Left colon (tissue), 2 donors: ENCODE results near the gene FXYD6. TPM values are rescaled to one million over a fixed set of nuclear protein-coding genes. Genes with fewer than 3 reads are reported as not detected.

Source experiments
- ATAC-seq: fragments of 200-7000 bp; cut with Tn5 transposase; one replicate; pipeline ENCODE4 v1.9.1; 2020; ENCODE audit warnings: mild to moderate bottlenecking, moderate library complexity
- DNase-seq, 2 donors: peaks; one replicate each; pipeline ENCODE4 v3.0.0-alpha.2; 2020
- intact Hi-C, 2 donors: fragments of 100-400 bp; cut with DNase I in 1 of 2; cut with micrococcal nuclease in 1 of 2; formaldehyde crosslinking; loops; one replicate each; pipeline versions ENCODE4 v1.11.2 to v1.14.0; 2022; cut with DNase I, micrococcal nuclease
- total RNA-seq, 2 donors: library from RNA; stranded (reverse); fragmentation: NEBNext Ultra II Directional; extraction: Animal tissue kit (Norgen Biotek cat#: 25700); gene quantifications; one replicate each; pipeline ENCODE4 v1.2.1, GENCODE V29; 2021
- donor health status: DM: no; HTN: no; CAD: no.
- donor health status: DM: yes; HTN: yes; CAD: no.

Gene FXYD6
- total RNA-seq, 2 donors from 2014 or later = 4.4 to 37.2 TPM

DNA sequence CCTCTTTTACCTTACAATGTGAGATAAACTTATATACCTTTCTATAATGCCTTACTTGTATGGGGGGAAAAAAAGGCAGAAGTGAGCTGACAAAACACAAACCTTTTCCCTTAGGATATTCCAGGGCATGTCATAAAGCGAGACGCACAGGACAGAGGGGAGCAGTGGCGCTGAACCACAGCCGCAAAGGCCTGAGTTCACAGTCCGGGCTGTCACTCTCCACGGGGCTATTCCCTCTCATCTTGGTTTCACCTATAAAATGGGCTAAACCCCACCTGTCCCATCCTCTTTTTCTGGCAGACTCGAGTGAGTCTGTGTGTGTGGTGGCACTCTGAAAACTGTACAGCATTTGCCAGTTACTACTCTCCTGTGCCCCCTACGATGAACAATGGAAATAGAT lies 37.6 kb downstream of the FXYD6 start:
- intact Hi-C loops = no loop called here
- ATAC-seq = no peak
- no peak for DNase-seq

DNA sequence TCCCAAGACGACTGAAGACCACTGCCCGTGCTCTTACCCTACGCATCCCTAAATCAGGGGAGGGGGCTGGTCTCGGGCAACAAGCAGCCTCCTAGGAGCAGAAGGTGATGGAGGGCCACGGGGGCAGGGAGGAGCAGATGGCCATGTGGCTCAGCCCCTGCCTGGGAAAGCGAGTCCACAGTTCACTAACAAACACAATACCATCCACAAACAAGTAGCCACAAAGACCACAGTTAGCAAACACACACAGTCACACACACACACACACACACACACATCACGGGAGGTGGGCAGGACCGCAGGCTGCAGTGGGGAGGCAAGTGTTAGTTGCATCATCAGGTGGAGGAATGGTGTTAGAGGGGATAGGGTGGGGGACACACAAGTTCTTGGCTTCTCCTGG lies 38.7 kb downstream of the FXYD6 start:
- DNase-seq (peak in 1 of 2 donors; percentile 19), ATAC-seq (no peak)
- intact Hi-C loops = no loop called here

DNA sequence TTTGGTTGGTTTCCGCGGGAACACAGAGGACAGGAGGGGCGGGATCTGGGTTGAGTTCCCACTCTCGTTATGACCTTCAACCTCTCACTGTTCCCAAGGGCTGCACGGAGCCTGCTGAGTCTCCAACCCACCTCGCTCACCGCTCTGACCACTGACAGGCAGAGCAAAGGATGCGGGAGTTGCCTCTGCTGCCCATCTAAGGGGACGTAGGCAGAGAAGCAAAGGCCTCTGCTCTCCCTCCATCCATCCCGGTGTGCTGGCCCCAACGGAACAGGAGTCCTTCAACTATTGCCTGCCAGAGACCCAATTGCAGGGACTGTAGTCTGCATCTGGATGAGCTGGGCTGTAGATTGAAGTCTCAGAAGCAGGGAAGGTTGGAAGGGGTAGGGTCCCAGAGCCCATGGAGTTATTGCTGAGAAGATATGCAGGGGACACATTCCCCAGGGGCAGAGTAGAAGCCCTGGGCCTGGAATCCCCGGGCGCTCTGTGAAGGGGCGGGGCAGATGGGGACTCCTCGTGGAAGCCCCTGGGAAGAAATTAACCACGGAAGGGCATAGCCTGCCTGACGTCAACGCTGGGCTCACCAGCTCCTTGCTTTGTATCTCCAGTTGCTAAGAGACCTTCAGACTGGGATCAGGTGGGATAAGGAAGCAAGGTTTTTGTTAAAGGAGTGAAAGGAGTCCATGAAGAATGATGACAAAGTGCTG lies 39.2 kb downstream of the FXYD6 start:
- ATAC-seq (no peak), DNase-seq (peak in 1 of 2 donors; percentile 16)
- intact Hi-C loops = no loop called here

DNA sequence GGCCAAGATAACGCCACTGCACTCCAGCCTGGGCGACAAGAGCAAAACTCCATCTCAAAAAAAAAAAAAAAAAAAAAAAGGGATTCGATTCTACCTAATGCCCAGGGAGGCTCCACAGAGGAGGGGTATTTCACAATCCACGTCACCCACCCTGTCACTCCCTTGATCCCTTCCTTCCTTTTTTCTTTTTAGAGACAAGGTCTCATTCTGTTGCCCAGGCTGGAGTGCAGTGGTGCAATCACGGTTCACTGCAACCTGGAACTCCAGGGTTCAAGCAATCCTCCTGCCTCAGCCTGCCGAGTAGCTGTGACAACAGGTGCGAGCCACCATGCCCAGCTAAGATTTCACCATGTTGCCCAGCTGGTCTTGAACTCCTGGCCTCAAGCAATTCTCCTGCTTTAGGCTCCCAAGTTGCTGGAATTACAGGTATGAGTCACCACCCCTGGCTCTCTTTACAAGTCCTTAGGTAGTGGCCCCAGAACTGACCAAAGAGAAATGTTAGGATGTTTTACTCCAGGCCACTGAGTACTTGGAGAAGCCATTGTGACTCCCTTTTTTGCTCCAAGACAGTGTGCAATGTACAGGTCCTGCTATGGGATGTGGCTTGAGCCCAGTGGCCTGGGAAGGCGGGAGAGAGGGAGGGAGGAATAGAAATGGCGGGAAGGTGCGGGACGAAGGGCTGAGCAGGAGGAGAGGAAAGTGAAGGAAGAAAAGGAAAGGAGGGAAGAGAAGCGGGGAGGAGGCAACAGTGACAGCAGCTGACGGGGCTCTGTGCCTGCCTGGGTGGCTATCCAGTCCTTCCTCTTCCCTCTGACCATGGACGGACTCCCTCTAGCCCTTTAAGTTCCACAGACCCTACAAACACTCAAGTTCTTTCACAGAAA lies 40.1 kb downstream of the FXYD6 start:
- ATAC-seq (no peak), DNase-seq (no peak)
- intact Hi-C loops = no loop called here

DNA sequence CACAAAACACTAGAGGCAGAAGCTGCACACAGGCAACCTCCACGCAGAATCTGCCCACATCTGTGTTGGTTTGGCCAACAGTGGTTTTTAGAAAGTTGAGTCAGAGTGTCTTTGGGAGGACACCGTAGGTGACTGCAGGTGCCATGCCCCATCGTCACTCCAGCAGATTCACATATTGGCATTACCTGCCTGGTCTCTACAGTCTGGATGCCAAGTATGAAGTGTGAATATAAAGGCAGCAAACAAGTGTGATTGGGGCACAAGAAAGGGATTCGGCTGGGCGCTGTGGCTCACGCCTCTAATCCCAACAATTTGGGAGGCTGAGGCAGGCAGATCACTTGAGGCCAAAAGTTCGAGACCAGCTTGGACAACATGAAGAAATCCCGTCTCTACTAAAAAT lies 40.9 kb downstream of the FXYD6 start:
- ATAC-seq (no peak), DNase-seq (no peak)
- intact Hi-C loops = no loop called here

DNA sequence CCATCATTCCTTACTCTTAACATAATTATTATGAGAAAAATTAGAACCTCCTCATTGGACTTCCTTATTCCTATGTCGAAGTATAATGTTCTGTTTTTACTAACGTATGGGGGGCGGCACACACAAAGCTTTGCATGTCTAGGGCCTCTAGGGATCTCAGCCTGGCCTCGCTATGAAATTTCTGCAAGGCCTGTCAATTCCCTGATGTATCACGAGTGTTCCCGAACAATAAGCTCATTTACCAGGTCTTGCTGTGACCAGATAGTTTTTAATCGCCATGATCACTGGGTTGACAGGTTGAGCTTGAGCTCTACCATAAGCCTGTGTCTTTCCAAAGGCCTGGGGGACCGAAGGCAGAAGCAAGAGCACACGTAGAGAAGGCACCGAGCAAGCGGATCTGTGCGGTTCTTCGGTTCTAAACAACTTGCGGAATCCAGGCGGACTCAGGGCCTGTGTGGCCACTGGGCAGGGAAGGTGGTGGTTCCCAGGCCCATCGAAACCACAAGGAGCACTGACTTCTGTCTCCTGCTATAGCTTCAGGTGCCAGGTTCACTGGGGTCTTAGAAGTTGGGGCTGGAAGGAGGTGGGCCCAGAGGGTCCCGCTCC lies 41.5 kb downstream of the FXYD6 start:
- intact Hi-C loops = no loop called here
- peak in 1 of 2 donors; percentile 13 for DNase-seq
- no peak for ATAC-seq

DNA sequence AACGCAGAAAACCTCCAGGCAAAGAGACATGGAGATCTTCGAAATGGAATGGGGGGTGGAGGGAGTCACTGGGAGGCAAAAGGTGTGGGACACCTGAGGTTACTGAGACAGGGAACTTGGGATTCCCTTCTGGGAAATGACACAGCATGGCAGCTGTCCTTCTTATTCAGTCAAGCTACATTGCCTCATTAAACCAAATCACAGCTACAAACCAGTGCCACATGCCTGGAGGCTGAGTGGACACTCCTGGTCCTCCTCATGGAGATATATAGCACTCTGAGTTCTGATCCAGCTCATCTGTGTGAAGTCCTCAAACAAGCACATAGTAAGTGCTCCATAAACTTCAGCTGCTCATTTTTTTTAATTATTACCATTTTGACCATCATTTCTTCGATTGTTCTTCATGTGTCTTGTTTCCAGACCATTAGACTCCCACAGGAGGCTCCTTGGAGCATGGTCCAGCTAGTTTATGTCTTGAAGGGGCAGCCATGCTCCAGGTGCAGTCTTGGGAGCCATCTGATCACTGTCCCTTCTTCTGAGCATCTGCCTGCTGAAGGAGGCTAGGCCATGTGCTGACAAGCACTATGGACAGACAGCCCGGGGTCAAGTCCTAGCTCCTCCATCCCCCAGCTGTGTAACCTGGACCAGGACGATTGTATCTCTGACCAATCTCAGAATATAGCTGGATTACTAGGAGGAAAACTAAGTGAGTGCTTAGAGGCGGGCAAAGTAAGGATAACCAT lies 42.2 kb downstream of the FXYD6 start:
- DNase-seq (no peak), ATAC-seq (no peak)
- intact Hi-C loops = no loop called here

DNA sequence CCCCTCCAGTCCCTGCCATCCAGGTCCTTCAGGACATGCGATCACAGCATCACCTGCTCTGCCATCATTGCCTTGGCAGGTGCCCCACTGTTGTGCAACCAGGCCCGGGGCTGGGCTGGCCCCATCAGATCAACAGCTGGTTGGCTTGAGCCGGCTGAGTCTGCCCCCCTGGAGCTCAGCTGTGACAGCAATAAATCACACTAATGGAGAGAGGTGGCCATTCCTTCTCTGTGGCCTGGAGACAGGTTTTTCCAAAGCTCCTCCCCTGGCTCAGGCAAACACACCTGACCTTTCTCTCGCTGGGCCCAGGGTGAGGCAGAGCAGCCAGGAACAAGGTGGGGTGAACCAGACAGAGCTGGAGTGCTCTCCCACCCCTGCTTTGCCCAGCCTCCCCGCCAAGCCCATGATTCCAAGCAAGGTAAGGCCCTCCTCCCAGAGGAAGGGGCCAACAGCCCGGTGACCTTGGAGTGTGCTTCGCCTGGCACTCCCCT lies 43.0 kb downstream of the FXYD6 start:
- intact Hi-C loops = no loop called here
- DNase-seq (peak; percentile 80 to 94), ATAC-seq (peak; percentile 91)

DNA sequence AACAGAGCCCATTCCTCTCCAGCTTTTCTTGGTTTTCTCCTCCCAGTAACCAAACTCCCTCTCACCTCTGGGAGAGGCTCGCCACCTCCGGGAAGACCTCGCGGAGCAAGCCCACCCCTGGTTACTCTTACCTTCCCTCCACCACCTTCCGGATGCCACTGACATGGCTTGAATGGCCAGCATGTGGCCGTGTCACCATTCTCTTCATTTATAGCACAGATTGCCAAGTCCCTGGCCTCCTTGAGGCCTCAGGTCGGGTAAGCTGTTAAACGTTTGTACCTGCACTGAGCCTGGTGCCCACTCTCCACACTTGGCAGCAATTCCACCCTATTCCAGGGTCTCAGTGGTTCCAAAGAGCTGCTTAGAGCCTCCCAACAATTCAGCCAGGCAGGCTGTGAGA lies 43.9 kb downstream of the FXYD6 start:
- DNase-seq (no peak), ATAC-seq (no peak)
- intact Hi-C loops = no loop called here

DNA sequence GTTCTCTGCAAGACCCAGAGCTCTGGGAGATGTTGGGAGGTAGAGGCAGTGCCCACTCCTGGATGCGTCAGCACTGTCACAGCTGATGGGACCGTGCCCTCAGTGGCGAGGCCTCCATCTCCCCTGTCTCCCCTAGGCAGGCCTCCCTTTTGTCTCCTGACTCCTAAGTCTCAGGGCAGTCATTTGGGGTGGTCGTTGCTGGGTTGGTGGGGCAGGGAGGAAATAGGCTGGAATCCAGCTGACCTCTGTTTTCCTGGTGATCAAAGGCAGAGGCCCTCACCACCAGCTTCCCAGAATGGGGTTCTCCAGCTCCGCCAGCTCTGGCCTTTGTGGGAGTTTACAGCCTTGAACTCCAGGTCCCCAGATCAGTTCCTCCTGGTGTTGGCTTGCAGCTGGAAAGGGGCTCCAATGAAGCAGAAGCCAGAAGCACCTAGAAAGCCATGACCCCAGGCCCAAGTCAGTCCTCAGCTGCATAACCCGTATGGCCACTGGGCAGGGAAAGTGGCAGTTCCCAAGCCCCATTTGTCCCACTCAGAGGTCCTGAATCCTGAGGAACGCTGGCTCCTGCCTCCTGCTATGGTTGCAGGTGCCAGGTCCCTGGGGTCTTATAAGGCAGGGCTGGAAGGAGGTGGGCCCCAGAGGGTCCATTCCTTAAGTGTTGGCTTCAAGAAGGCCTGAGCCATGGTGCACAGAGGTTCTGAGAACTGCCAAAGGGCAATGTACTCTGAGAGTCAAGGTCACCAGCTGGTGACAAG lies 44.6 kb downstream of the FXYD6 start:
- ATAC-seq (no peak), DNase-seq (no peak)
- intact Hi-C loops = no loop called here

DNA sequence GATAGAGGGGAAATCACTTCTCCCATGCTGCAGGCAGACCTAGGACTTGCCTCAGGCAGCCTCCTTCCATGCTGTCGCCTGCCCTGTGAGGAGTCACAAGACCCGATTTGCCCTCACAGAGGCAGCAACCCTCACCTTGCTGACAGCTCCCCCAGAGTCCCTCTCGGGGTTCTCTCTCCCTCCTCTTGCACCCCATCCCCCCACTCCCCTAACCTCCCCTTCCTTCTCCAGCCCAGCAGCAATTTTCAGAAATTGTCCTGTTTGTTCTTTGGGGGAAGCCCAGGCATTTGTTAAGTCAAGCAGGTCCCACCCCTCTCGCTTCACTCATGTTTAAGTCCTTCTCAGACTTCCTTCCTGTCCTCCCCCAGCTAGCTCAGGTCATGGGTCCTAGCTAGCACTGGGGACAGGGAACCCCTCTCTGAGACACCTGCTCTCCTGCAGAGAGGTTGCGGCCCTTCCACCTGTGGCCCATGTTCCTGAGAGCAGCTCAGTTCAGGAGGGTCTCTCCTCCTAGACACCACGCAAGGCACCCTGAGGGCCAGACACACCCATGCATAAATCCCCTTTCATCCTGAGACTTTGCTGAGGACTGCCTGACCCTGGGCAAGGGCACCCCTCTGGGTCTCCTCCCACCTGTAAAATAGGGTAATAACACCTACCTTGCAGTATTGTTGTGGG lies 45.6 kb downstream of the FXYD6 start:
- ATAC-seq (no peak), DNase-seq (no peak)
- intact Hi-C loops = no loop called here

DNA sequence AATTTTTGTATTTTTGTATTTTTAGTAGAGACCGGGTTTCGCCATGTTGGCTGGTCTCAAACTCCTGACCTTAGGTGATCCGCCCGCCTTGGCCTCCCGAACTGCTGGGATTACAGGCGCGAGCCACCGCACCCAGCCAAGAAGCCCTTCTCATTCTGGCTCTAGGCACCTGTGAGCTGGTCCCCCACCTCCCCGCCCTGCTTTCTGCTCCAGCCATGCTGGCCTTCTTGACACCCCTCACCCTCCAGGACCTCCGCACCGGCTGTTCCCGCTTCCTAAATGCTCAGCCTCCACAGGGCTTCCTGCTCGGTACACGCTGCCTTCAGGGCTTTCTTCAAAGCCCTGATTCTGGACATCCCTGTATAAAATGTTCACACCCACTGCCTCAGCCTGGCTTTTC lies 46.4 kb downstream of the FXYD6 start:
- intact Hi-C loops = no loop called here
- DNase-seq (no peak), ATAC-seq (no peak)

DNA sequence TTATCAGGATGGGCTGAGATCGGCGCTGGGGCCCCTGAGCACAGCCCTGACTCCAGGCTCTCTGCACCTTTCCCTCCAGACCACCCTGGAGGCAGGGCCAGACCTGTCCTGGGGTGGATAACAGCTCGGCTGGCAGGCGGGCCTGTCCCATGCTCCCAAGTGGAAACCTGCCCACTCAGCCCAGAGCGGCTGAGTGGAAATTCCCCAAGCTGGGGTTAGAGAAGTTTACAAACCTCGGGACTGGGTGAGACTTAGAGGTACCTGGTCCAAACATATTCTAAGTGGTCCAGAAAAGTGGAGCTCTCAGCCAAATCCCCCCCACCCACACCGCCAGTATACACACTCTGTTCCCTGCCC lies 47.1 kb downstream of the FXYD6 start:
- DNase-seq = peak in 1 of 2 donors; percentile 24
- intact Hi-C loops = no loop called here

DNA sequence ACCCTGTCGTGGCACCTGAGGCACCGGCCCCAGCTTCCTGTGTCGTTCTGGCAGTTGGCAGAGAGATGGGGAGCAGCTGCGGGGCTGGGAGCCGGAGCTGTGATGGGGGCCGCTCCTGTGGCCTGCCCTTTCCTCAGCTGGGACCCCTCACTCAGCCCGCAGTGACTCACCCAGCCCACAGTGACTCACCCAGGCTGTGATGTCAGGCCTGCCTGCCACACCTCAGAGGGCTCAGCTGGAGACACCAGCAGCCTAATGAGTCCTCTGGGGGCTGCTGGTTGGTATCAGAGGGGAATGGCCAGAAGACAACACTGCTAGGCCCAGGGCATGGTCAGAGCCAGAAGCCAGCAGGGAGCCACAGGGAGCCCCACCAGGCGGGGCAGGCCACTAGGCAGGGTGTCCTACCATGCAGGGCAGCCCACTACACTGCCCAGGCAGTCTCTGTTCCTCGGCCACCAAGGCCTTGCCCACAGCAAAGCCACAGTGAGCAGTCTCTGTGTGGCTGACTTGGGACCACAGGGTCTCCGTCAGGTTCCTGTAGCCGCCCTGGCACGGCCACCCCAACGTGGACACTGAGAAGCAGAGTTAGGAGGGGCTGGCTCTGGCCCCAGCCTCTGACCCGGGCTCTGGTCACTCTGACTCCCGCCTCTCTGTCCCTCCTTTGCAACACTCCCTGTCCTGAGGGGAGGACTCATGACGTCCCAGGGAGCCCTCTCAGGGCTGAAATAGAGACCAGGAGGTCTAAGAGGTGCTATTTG lies 47.7 kb downstream of the FXYD6 start:
- peak; percentile 33 to 54 for DNase-seq
- ATAC-seq = no peak
- intact Hi-C loops = no loop called here

More for the DNA sequence above, 47.1 kb downstream of the FXYD6 start:
- ATAC-seq = no peak

DNA sequence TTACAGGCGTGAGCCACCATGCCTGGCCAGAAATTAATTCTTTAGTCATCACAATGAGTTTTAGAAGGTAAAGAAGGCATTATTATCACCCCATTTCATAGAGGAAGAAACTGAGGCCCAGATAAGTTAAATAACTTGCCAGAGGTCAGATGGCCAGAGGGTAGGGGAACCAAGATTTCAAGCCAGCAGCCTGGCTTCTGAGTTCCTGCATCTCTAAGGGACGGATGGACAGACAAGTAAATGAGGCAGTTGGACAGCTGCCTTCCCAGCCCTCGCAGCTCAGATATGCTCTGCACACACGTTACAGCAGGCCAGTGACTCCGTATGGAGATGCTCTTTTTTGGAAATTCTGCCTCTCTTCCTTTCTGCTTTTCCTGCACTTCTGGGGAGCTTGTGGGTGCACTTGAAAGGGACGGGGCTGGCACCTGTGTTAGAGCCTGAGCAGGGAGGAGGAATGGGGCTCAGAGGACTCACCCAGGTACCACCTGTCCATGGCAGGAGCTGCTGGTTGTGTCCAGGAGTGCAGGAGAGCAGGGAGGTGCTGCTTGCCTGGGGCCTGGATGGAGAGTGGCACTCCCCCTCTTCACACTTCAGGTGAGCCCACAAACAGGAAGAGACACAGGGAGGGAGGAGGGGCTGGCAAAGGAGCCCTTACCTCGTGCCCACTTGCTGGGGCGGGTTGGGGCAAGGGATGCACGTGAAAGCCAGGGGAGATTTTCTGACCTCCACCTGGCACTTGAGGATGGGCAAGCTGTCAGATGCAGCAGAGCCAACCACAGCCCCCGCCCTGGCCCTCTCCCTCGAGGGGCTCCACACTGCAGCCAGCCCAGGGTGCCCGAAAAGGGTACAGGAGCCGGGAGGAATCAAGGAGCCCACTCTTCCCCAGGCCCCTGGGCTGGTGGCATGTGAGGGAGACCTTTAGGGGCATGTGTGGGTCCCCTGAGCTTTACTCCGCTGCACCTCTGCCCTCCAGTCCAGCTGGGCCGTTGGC lies 48.6 kb downstream of the FXYD6 start:
- DNase-seq (peak in 1 of 2 donors; percentile 22), ATAC-seq (no peak)
- intact Hi-C loops = no loop called here

DNA sequence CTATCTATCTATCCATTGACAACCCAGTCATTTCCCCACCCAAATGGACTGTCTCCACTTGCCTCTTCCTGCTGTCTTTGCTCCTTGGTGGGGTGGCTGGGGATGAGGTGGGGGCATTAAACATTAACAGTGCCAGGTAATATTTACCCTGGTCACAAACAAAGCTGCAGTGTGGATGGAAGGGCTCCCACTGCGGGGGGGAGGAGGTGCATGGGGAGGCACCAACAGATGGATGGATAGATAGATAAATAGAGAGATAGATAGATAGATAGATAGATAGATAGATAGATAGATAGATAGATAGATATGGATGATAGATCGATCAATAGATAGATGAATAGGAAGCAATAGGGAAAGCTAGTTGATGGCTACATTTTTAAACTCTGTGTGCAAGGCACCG lies 49.6 kb downstream of the FXYD6 start:
- intact Hi-C loops = no loop called here
- ATAC-seq (no peak), DNase-seq (peak in 1 of 2 donors; percentile 9)
